HG02870 (cell line): Measurements from ENCODE around the gene PREB.

Source experiments
- ATAC-seq: cut with Tn5 transposase; IDR thresholded peaks from one replicate; pipeline ENCODE4 v1.9.1; 2021; ENCODE audit warnings: mild to moderate bottlenecking, moderate library complexity; ENCODE audit not compliant: unreplicated experiment

The PREB gene

DNA sequence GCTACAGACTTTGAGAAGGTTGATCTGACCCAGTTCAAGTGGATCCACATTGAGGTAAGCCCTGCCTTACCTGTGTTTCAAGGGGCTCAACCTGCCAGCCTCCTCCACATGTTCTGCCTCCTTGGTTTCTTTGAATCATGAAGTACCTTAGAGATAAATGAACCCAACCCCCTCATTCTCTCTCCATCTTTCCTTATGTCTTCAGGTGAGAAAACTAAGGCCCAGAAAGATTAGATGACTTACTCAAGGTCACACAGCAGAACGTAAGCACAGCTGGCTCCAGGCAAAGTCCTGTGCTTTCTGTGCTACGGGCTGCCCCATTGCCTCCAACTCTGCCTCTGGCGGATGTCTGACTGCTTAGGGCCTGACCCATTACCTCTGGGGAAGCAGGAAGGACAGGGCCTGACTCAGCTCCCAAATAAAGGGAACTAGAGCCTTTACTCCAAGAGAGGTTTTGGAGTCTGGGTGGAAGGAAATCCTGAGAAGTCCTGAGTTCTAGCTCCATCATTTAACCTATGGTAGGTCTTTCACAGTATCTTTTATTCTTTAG is 37.6 kb downstream of the PREB start:
- no peak for ATAC-seq

DNA sequence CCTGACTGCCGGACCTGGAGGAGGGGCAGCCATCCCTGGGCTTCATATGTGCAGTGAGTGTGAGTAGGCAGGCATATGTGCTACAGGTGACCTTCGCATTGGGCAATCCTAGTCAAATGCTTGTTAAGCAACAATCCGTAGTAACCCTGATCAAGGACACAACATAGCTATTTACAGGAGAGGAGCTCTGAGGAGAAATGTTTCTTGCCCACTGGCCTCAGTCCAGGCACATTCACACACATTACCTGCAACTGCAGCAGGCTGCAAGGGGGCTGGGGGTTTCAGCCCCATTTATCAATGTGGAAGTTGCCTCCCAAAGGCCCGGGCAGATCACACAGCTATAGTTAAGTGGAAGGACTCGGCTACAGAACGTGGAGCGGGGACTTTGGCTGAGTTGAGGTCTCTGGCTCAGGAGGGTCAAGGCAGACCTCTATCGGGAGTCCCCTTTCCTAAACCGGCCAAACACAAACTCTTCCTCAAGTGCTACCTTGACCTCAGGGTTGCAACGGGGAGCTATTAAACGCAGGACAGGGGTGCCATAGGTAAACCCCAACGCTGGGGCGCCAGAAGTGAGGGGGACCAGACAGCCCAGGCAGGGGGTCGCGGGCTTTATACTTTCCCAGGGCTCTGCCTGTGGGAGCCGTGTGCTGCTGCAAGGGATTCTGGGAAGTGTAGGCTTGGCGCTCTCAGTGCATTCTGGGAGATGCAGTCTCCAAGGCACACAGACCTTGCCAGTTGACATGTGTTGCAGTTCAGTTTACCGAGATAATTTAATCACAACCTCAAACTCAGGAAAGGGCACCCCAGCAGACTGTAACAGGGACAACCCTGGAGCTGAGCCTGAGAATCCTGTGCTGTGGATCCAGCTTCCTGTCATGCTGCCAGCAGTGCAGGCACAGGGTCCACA is 38.4 kb downstream of the PREB start:
- peak; percentile 58 for ATAC-seq

DNA sequence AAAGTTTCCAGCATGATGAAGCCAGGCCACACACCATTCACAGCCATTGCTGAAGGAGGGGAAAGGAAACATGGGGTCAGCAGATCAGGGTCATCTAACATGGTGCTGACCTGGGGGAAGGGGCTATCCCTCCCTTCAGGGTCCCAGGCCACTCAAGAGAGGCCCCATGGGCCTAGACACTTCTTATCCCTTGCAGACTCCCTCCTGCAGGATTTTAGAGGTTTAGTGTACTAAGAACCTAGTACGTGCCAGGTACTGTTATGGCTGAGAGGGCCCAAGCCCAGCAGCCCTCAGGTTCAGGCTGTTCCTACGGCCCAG is 39.0 kb downstream of the PREB start:
- ATAC-seq: no peak

DNA sequence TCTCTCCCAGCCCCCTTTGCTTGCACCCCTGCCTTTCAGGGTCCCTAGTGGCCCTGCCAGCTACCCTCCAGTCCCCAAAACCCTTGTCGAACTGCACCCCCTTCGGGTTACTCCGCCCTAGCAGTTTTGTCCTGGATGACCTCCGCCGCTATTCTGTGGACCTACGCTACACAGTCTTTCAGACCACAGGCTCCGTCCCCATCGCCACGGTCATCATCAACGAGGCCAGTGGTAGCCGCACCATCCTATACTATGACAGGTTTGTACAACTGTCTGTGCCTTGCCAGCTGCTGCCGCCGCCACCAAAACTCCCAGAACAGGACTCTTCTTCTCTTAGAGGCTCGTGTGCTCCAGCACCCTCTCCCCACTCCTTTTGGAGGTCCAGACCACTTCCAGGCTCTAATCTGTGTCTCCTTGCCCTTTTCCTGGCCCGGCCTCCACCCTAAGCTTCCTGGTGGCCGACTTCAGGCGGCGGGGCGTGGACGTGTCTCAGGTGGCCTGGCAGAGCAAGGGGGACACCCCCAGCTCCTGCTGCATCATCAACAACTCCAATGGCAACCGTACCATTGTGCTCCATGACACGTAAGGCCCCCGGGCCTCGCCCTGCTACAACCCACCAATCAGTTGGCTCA is 40.0 kb downstream of the PREB start:
- ATAC-seq: no peak

DNA sequence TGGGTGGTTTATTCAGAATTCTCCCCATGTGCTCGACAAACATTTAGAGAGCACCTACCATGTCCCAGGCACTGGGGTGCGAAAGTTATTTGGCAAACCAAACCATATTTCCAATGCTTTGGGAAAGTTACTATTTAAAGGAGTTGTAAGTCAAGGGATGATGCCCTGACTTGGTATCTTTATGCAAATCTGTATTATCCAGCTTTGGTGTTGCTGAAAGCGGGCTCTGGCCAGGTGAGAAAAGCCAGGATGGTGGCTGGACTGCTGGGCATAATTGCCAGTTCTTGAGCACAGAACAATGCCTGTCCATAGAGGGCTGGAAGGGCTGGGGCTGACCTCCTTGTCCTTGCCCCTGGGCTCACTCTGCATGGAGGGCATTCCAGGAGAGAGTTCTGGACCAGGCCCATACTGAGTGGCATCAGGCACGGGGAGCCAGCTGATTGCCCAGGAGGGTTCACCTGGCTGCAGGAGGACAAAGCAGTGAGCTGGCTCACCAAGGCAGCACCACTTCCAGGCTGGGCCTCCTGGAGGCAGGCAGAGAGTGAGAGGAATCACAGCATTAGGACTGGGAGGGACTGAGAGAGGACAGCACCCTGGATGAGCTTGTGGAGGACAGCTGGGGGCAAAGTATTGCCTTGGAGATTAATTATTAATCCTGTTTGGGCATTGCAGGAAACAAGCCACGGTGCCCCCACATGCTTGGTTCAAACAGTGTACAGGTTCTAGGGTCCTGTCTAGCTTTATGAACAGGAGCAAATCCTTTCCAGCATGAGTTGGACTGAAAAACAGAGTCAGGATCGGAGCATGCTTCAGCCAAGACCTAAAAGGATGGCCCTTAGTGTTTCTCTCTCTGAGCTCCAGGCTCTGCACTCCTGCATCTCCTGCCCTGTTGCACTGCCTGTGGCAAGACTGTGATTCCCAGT is 40.7 kb downstream of the PREB start:
- ATAC-seq: no peak

DNA sequence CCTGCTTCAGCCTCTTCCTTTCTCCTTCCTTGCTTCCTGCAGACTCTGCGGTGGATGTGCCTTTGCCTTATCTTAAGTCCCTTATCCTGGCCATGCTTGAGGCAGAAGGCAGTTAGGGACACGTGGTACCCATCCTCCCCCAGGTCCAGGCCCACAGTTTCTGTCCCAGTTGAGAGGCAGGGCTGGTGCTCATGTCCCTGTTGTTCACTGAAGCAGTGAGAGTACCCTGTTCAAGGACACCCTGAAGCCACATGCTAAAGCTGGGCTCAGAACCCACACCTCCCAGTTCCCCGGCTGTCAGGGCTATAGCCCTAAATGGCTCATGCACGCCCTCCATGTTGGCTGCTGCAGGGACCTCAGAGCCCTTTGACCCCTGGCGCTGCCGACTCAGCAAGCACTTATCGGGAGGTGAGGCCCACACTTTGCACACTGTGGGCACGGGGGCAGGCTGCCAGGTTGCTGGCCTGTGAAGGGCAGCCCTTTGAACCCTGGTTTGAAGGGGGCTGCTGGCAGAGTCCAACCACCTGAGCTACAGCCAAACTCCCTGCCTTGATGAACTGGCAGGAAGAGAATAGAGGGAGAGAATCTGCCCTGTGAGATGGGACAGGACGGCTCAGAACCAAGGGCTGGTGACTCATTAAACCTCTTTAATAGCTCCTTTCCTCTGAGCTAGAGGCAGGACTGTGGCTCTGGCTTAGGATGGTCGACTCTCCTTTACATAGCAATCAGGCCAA is 41.6 kb downstream of the PREB start:
- no peak for ATAC-seq

DNA sequence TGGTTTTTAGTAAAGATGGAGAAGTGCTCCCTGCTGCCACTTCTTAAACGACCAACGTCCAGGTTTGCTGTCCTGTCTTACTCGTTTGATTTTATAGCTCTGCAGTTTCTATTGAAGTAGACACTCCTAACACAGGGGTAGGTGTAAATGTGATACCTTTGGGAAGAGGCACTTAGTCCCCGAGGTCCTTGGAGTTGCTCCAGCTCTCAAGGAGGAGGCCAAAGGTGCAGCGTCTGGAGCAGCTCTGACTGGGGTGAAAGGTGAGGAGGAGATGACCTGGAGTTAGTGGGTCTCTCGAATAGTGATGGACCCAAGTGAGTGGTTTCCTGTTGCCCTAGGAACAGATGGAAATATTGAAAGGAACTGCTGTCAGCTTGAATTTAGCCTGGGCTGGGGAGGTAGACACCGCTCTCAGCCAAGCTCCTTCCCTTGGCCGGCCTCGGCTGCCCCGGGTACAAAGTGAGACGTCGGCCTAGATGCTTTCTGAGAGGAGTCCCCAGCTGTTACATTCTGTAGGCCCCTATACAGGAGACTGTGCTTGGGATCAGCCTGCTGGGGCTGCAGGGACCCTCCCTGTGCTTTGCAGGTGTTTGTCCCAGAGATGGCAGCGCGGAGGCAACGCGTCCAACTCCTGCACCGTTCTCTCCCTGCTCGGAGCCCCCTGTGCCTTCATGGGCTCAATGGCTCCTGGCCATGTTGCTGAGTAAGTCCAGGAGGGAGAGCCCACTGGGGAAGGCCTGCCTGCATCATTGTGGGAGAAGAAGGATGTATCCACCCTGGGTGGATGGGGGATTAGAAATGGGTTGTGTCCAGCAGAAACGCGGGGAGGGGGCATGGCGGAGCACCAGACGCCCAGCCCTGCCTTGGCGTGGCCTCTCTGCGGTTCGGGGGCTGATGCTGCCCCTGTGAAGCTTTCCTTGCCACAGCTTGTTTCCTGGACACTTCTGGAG is 42.4 kb downstream of the PREB start:
- no peak for ATAC-seq

DNA sequence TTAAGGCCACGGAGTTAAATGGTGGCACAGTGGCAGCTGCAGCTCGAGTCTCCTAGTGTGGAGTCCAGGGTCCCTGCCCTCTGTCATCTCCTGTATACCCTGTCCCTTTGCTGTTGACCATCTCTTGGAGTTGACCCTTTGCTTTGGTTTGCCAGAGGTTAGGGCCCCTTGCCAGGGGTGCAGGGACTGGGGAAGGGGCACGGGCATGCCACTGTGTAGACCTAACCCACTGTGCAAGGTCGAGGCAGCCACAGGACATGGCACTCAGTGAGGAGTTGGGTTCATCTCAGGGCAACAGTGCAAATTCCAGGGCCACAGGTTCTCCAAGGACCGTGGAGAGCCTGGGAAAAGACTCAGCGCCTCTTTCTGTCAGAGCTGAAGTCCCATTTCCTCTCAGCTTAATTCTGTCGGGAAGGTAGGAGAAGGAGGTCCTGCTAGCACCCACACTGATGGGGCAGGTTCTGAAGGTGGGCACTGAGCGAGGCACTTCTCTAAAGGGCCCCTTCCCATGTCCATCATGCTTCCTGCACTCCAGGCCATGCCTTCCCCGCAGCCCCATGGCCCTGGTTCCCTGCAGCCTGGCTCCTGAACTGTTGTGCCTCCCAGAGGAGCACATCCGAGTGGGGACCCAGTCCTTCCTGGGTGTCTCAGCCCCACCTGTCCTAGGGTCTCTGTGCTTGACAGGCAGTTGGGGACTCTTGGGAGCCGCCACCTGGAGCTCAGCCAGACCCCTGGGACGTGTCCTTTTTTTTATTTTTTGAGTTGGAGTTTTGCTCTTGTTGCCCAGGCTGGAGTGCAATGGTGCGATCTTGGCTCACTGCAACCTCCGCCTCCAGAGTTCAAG is 45.1 kb downstream of the PREB start:
- no peak for ATAC-seq

DNA sequence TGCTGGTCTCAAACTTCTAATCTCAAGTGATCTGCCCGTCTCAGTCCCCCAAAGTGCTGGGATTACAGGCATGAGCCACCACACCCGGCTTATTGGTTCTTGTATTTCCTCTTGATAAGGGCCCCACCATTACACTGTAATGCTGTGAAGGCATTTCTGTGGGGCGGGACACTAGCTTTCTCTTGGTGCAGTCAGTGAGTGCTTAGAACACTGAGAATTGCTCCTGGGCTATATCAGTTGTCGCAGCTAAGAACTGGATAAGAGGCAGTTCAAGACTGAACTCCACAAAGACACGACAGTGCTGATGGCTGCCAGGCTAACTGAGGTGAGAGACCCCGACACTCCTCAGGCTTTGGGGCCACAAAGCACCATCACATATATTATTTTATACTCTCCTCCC is 45.8 kb downstream of the PREB start:
- ATAC-seq: no peak

DNA sequence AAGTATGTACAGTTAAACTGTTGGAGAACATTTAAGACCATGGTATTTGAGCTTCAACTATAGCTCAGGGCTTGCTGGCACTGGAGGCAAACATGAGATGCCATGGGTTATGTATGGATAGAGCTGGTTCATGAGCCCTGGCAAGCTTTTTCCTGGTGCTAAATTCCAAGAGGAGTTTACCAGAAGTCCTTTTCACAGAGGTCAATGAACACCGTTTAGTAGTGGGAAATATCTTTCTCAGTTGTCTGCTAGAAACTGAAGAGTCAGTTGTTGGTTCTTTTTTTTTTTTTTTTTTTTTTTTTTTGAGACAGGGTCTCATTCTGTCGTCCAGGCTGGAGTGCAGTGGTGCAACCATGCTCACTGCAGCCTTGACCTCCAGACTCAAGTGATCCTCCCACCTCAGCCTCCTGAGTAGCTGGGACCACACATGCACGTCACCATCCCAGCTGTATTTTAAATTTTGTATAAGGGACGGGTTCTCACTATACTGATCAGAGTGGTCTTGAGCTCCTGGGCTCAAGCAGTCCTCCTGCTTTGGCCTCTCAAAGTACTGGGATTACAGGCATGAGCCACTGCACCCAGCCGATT is 46.5 kb downstream of the PREB start:
- no peak for ATAC-seq

DNA sequence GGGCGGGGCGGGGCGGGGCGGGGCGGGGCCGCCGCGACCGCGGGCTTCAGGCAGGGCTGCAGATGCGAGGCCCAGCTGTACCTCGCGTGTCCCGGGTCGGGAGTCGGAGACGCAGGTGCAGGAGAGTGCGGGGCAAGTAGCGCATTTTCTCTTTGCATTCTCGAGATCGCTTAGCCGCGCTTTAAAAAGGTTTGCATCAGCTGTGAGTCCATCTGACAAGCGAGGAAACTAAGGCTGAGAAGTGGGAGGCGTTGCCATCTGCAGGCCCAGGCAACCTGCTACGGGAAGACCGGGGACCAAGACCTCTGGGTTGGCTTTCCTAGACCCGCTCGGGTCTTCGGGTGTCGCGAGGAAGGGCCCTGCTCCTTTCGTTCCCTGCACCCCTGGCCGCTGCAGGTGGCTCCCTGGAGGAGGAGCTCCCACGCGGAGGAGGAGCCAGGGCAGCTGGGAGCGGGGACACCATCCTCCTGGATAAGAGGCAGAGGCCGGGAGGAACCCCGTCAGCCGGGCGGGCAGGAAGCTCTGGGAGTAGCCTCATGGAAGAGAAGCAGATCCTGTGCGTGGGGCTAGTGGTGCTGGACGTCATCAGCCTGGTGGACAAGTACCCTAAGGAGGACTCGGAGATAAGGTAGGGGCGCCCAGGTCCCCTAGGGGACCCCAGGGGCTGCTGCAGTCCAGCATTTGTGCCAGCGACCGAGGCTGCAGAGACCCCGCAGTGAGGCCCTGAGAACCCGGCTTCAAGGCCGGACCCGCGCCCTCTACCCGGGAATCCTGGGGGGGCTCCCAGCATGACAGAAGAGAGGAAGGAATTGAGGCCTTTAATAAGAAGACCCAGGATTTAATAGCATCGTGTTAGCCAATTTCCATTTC is 47.5 kb downstream of the PREB start, which contains the start of gene KHK:
TSS of gene KHK (plus strand) at position 49 of the 870 bp plus-strand sequence. CDS start at position 537, 488 bp downstream.
- peak; percentile 12 for ATAC-seq

DNA sequence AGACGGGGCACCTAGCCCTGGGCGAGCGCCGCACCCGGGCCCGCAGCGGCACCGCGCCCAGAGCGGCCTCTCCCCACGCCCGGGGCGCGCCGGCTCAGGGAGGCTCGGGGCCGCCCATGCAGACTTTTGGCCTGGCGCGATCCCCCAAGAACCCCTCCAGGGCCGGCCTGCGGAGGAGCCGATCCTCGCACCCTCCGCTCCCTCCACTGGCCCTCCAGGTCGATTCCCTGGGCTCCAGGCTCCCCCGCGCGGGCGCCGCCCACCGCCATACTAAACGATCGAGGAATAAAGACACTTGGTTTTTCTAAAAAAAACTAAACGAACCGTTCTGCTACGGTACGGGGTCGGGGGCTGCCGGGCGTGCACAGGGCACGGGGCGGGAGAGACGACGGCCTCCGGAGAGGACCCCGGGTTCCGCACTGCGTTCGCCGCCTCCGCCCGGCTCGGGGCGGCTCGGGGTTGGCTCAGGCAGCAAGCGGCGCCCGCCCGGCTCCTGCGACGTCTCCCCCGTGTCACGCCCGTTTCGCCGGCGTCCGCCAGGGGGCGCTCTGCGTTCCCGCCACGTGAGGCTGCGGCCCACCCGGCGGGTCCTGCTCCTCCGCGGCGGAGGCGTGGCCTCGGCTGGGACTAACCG is 48.2 kb downstream of the PREB start:
- ATAC-seq: peak; percentile 79

DNA sequence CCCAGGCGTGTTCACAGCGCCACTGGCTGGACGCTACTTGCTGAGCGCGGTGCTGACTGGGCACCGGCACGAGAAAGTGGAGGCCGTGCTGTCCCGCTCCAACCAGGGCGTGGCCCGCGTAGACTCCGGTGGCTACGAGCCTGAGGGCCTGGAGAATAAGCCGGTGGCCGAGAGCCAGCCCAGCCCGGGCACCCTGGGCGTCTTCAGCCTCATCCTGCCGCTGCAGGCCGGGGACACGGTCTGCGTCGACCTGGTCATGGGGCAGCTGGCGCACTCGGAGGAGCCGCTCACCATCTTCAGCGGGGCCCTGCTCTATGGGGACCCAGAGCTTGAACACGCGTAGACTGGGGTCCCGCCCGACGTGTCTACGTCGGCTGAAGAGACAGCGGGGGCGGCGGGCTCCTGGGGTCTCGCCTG is 48.8 kb downstream of the PREB start:
- no peak for ATAC-seq

DNA sequence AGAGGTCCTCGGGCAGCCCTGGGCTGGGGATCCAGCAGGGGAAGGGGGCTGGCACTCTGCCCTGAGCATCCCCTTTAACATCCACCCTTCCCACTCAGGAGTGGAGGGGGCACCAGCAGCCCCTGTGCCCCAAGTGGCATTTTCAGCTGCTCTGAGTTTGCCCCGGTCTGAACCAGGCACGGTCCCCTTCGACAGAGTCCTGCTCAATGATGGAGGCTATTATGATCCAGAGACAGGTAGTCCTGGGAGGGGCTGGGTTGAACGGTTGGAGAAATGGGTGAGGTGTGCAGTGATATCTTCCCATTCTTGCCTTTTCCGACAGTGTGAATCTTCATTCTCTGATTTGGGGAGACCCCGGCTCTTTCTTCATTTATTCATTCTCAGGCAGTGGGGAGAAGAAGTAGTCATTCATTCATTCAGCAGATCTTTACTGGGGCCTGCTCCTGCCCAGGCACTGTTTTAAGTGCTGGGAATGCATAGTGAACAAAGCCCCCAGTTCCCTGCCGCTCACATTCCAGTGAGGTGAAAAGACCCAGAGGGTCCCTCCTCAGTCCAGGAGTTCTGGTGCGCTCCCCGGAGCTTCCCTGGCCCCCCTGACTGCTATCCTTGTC is 49.3 kb downstream of the PREB start:
- no peak for ATAC-seq

DNA sequence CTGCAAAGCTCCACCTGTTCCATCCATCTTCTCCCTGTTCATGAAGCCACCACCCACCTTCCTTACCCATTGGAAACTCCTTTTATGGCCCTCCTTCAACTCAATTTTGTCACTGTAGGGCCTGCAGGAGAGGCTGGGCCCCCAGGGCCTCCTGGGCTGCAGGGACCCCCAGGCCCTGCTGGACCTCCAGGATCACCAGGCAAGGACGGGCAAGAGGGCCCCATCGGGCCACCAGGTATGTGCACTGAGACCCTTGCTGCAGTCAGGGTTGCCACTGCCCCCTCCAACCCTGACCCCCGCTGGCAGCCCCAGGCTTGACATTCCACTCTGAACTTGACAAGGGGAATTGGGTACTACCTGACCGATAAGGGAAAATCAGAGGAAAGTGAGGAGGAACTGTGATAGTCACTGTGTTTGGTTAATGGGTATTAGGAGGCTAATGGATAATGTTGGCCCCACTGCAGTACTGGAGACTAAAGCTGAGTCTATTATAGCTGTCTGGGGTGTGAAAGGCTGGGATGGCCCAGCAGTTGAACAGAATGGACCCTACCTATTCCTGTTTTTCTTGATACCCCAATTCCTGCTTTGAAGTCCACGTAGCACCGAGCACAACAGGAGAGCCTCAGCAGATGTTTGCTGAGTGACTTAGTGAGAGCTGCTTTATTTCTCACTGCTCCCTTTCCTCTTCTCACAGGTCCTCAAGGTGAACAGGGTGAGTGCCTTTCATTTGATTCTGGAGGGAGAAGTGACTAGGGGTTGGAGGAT is 50.0 kb downstream of the PREB start:
- ATAC-seq: no peak
